ENCODE measurements around the gene ARL5C.

ARL5C gene

GRCh38 chr17:39167476-39167875, 1.5 kb upstream of the ARL5C start:
- no peak for DNase-seq (ENCODE audit: low read depth)

DNA sequence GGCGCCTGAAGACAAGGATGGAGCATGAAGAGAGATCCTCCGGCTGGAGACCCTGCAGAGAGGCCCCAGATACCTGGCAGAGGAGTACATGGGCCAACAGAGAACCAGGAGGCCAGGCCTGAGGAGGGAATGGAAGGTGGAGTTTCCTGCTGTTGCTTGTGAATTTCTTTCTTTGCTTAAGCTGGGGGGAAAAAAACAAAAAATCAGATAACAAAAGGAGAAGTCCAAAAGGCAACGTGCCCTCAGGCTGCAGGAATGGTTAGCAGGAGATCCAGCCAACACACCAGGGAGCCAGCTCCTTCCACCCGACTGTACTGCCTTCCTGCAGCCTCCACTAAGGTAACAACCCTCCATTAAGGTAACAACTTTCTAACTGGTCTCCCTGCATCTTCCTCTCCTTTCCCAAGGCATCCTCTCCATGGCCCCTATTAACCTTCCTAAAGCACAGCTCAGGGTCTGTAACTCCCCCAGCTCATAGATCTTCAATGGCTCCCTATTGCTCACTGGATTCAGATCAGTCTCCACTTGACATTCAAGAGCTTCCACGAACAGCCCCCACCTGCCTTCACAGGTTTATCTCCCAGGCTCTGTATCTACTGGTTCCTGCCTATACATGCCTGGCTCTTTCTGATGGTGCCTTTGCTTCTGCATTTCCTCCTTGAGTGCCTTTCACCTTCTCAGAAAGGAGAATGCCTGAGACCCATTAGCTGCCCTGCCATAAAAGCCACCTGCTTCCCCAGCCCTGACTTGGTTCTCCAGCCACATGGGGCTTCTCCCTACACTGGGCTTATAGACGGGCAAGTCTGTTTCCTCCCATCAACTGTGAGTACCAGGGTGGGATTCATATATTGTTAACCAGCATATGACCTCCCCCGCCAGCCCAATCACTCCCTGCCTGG, 725 bp upstream of the ARL5C start:
- DNase-seq (ENCODE audit: low read depth), result no peak

DNA sequence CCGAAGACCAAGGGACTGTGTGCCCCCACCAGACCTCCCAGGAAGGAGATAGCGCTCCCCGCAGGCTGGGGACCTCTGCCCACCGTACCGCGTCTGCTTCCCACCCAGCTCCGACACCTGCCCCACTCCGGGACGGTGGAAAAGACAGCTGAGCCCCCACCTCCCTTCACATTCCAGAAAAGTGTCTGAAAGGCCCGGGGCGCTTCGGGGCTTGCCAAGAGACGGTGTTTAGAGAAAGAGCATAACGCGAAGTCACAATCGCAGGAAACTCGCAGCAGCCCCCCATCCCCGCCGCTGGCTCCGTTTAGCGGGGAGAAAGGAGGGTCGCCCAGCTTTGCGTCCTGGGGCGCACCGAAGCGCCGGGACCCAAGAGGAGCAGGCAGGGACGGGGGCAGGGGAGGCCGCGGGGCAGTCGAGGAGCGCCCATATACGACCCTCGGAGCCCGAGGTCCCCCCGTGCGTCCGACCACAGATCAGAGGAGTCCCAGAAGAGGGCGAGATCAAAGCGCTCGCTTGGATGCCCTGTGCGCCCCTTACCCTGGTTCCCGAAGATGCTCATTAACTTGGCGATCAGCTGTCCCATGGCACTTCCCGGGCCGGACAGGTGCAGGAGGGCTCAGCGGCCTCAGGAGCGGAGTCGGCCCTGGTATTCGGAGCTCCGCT, 652 bp downstream of the ARL5C start:
- DNase-seq (ENCODE audit: low read depth), result no peak

- peak; percentile 42 for DNase-seq (ENCODE audit: low read depth)
Observed at GRCh38 chr17:39164675-39165143, 1.3 kb downstream of the ARL5C start.

GRCh38 chr17:39161962-39162361, 4.0 kb downstream of the ARL5C start:
- DNase-seq (ENCODE audit: low read depth), result no peak

DNA sequence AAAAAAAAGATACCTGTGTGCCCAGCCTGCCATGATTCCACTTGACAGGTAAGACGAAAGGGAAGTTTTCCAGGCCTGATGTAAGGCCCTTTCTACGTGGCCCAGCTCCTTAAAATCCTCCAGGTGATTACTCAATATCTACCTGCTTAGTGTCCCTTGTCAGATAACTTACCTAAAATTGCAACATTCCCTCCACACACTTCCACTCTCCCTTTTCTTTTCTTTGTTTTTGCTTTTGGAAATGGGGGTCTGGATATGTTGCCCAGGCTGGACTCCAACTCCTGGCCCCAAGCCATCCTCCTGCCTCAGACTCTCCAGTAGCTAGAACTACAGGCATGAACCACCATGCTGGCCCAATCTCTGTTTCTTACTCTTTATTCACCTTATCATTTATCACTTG, 7.3 kb downstream of the ARL5C start:
- DNase-seq (ENCODE audit: low read depth), result no peak

DNA sequence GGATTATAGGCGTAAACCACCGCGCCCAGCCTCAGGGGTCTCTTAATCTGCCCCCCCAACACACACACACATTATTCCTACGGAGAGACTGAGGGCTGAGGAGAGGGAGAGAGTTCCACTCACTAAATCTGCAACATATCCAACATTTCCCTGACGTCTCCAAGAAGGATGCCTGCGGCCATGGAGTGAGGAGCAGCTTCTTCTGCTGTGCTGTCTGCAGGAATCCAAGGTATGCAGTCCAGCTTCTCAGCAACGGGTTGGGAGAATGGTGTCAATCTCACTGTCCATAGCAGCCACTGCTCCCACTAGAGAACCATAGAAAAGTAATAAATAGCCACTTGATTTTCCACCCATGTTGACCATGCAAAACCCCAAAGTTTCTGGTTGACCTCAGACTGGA, 9.5 kb downstream of the ARL5C start:
- DNase-seq (ENCODE audit: low read depth), result no peak

- no peak for DNase-seq (ENCODE audit: low read depth)
Observed at GRCh38 chr17:39155654-39156053, 10.3 kb downstream of the ARL5C start.

- peak; percentile 98 for DNase-seq (ENCODE audit: low read depth)
Observed at GRCh38 chr17:39153599-39154051, 12.3 kb downstream of the ARL5C start.

DNA sequence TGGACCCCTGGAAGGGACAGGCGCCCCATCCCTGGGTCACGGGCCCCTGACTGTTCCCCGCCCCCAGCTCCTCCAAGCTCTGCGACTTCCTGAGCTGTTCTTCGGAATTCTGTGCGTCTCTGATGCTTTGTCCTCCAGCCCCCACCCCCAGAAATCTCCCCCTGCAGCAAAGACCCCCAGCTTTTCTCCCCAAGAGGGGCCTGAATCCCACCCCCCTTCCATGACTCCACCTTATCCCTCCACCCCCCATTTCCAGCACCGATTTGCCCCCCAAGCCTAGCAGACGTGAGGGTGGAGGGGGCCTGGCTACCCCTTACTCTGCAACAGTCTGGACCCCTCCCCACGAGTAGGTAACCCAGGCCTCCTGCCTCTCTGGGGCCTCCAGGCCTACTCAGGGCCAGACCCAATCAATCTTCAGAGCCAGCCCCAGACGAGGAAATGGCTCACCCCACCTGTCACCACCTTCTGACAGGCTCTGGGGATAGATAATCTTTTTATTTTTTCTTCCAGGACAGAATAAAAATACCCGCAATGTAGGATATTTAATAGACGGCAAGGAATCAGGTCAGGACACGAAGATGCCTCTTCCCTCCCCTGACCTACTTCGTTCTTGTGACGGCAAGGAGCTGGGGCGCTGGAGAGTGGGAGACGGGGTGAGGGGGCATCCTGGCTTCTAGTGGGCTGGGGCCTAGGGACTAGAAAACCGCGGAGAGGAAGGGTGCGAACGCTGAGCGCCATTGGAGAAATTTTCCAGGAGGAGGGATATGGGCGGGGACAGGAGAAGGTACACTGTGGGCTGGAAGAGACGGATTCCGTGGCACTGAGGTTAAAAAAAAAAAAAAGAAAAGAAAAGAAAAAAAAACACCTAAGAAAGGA, 13.8 kb downstream of the ARL5C start:
- no peak for DNase-seq (ENCODE audit: low read depth)

DNA sequence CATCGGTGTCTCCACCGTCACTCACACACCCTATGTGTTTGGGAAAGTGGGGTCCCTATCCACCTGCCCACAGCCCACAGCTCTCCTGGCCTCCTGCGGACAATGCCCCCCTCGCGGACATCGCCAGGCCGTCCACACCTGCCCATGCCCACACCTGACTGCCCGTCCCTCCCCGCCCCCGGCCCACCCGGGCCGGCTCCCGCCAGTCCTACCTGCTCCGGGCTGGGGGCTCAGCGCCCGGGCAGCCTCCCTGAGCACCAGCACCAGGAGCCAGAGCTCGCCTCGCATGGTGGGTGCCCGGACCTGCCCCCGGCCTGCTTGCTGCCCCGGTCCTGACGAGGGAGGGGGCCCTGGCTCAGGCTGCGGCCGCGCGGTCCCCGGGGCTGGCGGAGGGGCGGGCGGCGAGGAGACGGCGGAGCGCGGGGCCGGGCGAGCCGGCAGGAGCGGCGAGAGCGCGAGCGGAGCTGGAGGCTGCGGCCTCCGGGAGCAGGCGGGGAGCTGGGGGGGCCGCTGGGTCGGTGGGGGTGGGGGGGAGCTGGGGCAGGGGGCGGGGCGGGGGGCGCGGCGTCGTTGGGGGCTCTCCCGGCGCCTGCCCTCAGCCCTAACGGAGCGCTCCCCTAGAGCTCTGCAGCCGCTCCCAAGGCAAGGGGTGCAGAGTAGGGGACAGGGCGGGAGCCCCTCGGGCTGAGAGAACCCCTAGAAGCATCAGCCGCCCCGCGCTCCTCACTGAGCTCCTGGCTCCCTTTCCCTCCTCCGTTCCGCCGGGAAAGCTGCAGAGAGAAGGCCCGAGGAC, 14.6 kb downstream of the ARL5C start, which contains the start of gene PLXDC1:
PLXDC1 (minus strand) TSS at position 488 of the 793 bp plus-strand sequence; CDS start at position 288, 200 bp downstream.
- DNase-seq (ENCODE audit: low read depth), result no peak

GRCh38 chr17:39150795-39151149, 15.2 kb downstream of the ARL5C start:
- no peak for DNase-seq (ENCODE audit: low read depth)

- DNase-seq (ENCODE audit: low read depth), result no peak
Observed at GRCh38 chr17:39150104-39150634, 15.8 kb downstream of the ARL5C start.

DNA sequence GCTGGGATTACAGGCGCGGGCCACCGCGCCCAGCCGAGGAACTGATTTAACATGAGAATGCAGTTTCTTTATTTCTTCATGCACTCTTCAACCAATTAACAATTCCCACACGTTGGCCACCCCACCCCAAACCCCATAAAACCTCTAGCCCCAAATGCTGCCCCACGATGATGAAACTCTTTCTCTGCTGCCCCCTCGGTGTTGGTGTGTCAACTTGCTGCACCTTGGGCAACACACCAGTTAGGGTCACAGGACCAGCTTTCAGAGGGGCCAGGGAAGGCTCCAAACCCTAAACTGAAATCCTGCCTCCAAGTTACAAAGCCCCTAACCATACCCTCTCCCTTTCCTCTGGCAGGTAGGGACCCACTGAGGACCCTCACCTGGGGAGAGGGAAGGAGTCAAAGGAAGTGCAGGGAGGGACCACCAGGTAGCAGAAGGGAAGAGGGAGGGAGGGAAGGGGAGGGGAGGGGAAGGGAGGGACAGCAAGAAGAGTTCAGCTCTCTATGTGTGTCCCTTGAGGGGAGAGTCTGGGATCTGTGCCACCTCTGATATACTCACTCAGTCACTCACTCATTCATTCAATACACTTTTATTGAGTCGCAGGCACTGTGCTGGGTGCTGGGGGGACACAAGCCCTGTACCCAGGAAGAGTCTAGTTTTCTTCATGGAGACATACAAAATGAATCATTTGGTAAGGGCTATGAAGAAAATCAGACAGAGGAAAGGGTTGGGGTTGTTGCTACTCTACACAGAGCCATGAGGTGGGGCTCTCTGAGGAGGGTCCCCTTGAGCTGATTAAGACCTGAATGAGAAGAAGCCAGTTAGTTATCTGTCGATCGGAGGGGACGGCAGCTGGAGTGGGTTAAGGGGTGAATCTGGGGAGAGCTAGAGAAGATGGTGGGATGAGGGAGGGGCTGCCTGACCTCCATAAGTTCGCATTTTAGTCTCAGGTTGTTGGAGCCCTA, 18.5 kb downstream of the ARL5C start:
- DNase-seq (ENCODE audit: low read depth), result no peak

DNA sequence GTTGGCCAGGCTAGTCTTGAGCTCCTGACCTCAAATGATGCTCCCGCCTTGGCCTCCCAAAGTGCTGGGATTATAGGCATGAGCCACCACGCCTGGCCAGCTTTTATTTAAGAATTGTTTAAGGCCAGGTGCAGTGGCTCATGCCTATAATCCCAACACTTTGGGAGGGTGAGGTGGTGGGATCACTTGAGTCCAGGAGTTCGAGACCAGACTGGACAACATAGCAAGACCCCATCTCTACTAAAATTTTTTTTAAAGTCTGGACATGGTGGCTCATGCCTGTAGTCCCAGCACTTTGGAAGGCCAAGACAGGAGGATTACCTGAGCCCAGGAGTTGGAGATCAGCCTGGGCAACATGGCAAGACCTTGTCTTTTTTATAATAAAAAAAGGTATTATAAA, 19.7 kb downstream of the ARL5C start:
- no peak for DNase-seq (ENCODE audit: low read depth)

DNA sequence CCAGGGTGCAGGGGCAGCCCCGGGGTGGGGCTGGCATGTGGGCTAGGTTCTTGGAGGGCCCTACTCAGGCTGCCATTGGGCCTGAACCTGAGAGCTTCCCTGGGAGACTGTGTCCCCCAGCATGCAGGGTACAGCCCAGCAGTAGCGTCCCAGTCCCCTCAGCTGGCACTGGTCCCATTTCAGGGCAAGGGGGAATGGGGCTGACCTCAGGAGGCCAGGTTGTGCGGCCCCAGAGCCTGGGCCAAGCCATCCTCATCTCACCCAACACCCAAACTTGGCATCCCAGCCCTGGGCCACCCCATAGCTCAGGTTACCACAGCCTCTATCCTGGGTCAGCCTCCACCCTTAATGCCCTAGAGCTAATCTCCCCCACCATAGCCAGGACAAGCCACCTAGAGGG, 20.8 kb downstream of the ARL5C start:
- DNase-seq (ENCODE audit: low read depth), result no peak

DNA sequence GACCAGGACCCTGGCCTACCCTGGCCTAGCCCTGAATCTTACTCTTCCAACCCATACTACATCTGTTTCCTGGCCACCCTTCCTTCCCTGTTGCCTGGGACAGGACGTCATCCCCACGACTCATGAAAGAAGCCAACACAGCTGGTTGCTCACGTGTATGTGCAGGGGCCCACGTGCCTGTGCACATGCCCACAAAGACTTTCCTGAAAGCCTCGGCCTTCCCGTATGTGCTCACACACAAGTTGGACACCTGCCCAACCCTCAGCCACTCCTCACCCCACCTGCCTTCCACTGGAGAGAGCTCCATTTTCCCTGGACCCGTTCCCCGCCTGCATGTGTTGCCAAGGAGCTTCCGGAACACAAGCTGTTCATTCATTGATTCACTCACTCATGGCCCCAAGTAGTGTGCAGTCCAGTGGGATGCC, 21.5 kb downstream of the ARL5C start:
- DNase-seq (ENCODE audit: low read depth), result no peak

GRCh38 chr17:39143552-39144093, 22.3 kb downstream of the ARL5C start:
- no peak for DNase-seq (ENCODE audit: low read depth)

DNA sequence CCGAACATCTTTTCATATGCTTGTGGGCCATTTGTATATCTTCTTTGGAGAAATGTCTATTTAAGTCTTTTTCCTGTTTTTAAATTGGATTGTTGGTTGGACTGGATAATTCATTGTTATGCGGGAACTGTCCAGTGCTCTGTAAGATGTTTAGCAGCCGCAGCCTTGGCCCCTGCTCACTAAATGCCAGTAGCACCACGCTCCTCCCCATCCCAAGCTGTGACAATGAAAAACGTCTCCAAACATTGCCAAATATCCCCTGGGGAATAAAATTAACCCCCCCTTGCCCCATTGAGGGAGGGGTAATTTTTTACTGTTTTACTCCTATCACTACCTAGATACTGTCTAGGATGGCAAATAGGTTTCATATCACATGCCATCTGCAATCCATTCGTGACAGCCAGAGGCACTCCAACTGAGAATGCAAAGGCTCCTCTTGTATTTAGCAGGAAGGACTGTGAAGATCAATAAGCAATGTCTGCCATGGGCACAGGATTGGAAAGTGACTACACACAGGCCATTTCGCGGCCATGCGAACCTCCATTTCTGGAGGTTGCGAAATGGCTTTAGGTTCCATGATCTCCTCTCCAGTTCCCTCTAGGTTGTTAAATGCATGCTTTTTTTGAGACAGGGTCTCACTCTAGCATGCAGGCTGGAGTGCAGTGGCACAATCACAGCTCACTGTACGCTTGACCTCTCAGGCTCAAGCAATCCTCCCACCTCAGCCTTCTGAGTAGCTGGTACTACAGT, 23.9 kb downstream of the ARL5C start:
- DNase-seq (ENCODE audit: low read depth), result no peak
